ENCODE results near the gene ST6GAL1.
"Not testable (repeated sequence)": the region's sequence is repeated elsewhere in the genome, so short reads cannot be mapped to it uniquely, and the experiment has no call there.

DNA sequence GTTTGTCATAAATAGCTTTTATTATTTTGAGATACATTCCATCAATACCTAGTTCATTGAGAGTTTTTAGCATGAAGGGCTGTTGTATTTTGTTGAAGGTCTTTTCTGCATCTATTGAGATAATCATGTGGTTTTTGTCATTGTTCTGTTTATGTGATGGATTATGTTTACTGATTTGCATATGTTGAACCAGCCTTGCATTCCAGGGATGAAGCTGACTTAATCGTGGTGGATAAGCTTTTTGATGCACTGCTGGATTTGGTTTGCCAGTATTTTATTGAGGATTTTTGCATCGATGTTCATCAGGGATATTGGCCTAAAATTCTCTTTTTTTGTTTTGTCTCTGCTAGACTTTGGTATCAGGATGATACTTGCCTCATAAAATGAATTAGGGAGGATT lies 124.1 kb downstream of the ST6GAL1 start:
- TF ChIP-seq CTCF, POLR2A (IDR thresholded peaks at IDR 0.05): not testable (repeated sequence)

All from heart left ventricle (tissue), 13 donors.